ENCODE measurements around the gene VTI1A.

Gene VTI1A

DNA sequence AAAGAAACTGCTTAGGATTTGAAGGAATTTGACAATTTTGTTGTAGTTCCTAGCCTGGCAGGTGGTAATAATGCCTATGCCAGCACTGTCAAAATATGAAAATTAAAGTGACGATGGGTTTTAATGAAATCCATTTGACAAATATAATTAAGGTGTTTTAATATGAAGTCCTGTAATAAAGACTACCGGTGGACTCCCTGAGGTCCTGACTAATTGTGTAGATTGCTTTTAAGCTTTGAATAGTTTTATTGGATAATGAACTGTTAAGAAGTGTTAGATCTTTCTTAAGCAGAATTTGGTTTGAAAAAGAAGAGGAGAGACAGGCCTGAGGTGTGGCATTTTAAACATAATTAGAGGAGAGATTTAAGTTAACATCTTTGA lies 197.2 kb downstream of the VTI1A start:
- Mint-ChIP-seq H3K4me3 (no peak overlapping the region), H3K9me3 (no peaks in the 10 kb centered on the region), H3K36me3 (peaks cover 0 to 4% of the 10 kb centered on the region in 2 donors), H3K27me3 (no peaks in the 10 kb centered on the region), H3K27ac (no peak overlapping the region), H3K4me1 (peaks cover 0 to 1% of the 10 kb centered on the region in 2 donors)
- DNase-seq (no peak), ATAC-seq (replicated peaks) (no peak)

DNA sequence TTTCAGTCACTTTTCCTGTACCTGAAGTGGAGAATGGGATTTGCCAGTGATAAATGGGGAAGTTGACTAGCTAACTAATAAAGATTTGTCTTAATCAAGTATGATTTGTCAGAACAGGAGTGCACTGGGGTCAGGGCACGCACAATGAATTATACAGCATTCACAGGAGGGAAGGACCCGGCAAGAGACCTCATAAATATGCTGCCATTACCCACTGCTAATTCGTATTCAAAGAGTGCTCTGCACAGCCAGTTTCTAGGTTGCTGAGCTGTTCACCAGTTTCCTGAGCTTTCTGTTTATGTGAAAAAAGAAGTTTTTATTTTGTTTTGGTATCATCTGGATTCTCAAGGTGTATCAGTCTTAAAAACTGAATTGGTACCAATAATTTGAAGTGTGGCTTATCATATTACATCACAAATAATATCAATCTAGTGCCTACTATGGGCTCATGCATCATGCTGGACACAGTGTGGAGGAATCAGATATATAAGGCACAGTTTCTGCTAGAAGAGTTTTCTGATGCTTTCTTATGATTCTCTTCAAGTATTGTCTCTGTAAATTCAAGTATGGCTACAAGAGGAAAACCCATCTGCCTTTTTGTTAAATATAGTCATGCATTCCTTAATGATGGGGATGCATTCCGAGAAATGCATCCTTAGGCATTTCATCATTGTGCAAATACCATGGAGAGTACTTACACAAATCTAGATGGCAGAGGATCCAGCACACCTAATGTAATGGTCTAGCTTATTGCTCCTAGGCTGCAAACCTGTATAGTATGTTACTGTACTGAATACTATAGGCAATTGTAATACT lies 202.2 kb downstream of the VTI1A start:
- H3K27me3 Mint-ChIP-seq: no peaks in the 10 kb centered on the region
- H3K36me3 Mint-ChIP-seq: peaks cover 3 to 13% of the 10 kb centered on the region in 2 donors

DNA sequence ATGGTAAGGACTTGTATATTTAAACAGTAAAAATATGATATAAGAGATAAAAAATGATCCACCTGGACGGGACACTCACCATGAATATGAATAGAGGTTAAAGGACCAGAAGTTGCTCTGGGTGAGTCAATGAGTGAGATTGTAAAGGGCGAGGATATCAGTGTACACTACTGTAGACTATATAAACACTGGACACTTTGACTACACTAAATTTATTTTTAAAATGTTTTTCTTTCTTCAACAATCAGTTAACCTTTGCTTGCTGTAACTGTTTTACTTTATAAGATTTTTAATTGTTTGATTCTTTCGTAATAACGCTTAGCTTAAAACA lies 202.8 kb downstream of the VTI1A start:
- Mint-ChIP-seq H3K4me1 (peaks cover 0 to 1% of the 10 kb centered on the region in 2 donors), H3K9me3 (peaks cover 0 to 2% of the 10 kb centered on the region in 2 donors), H3K36me3 (peaks cover 5 to 16% of the 10 kb centered on the region in 2 donors), H3K27ac (no peak overlapping the region), H3K4me3 (no peak overlapping the region), H3K27me3 (no peaks in the 10 kb centered on the region)
- no peak for DNase-seq
- no peak for ATAC-seq (replicated peaks)

More for the DNA sequence above, 202.2 kb downstream of the VTI1A start:
- Mint-ChIP-seq H3K4me1 (peaks cover 0 to 1% of the 10 kb centered on the region in 2 donors), H3K4me3 (no peak overlapping the region), H3K27ac (no peak overlapping the region), H3K9me3 (peaks cover 0 to 2% of the 10 kb centered on the region in 2 donors)
- ATAC-seq (replicated peaks): no peak
- DNase-seq: no peak

DNA sequence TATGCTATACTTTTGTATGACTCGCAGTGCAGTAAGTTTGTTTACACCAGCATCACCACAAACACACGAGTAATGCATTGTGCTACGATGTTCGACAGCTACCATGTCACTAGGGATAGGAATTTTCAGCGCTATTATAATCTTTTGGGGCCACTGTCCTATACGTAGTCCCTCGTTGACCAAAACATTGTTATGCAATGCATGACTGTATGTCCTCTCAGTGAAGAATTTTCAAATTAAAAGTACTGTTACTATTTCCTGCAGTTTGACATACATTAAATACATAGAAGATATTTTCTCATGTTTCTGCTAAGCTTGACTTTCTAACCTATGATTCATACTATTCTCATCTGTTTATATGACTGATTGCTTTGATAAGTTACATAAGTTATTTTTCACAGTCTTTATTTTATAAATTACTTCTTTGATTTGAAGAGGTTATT lies 203.6 kb downstream of the VTI1A start:
- Mint-ChIP-seq H3K27me3 (no peaks in the 10 kb centered on the region), H3K36me3 (peaks cover 9 to 18% of the 10 kb centered on the region in 2 donors), H3K27ac (no peak overlapping the region), H3K4me3 (no peak overlapping the region), H3K4me1 (peaks cover 0 to 1% of the 10 kb centered on the region in 2 donors), H3K9me3 (peaks cover 0 to 2% of the 10 kb centered on the region in 2 donors)
- DNase-seq: no peak
- no peak for ATAC-seq (replicated peaks)

DNA sequence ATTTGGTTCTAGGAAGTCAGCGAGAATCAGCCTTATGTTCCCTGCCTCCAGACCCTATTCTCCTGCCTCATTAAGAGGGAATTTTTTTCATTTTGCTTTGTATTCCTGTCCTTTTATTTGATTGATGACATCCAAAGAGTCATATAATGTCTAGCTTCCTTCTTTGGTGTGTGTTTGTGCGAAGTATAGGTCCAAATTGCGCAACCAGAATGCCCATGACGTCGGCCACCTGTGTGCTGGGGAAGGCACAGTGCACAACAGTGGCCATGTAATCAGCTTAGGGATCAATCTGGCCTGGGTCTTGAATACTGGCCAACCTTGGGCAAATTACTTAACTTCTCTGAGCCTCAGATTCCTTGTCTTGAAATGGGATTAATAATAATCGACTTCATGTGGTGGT lies 206.2 kb downstream of the VTI1A start:
- H3K4me1 Mint-ChIP-seq: no peaks in the 10 kb centered on the region
- H3K27ac Mint-ChIP-seq: no peak overlapping the region
- H3K4me3 Mint-ChIP-seq: no peak overlapping the region
- DNase-seq (no peak), ATAC-seq (replicated peaks) (no peak)
- H3K9me3 Mint-ChIP-seq: peaks cover 0 to 2% of the 10 kb centered on the region in 2 donors
- peaks cover 11 to 32% of the 10 kb centered on the region in 2 donors for H3K36me3 Mint-ChIP-seq
- H3K27me3 Mint-ChIP-seq: no peaks in the 10 kb centered on the region

DNA sequence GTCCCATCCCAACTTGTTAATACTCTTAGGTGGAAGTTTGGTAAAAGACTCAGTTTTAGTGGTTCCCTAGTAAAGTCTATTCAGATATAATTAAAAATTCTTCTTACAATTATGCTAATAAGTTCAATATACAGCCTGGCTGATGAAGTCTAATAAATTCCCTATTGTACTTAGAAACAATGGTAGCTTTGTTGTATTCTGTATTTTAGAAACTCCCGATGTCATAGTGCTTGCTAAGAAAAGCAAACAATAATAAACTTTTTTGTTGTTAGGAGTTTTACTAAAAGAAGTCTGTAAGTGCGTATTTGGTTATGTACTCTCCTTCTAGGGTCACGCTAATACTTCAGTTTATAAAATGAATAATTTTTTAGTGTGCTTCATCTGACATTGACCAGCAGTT lies 206.8 kb downstream of the VTI1A start:
- peaks cover 0 to 2% of the 10 kb centered on the region in 2 donors for H3K9me3 Mint-ChIP-seq
- no peak overlapping the region for H3K27ac Mint-ChIP-seq

DNA sequence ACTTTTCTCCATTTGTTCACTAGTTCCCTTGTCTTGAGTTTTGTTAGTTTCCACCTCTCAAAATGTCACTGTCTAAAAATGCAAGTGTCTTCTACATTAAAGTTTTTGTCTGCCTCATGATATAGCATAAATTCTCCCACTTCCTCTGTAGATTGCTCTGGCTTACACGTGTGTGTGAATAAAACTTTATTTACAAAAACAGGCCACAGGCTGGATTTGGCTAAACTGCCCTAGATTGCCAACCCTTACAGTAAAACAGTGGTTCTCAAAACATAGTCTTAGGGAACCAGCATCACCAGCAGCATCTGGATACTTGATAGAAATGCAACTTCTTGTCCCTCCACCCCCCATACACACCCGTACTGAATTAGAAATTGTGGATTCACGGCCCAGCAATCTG lies 207.8 kb downstream of the VTI1A start:
- H3K4me3 Mint-ChIP-seq: no peak overlapping the region
- peaks cover 11 to 35% of the 10 kb centered on the region in 2 donors for H3K36me3 Mint-ChIP-seq
- ATAC-seq (replicated peaks) (no peak), DNase-seq (no peak)
- no peaks in the 10 kb centered on the region for H3K27me3 Mint-ChIP-seq
- H3K9me3 Mint-ChIP-seq: peaks cover 0 to 2% of the 10 kb centered on the region in 2 donors
- H3K27ac Mint-ChIP-seq: no peak overlapping the region
- no peaks in the 10 kb centered on the region for H3K4me1 Mint-ChIP-seq

More for the DNA sequence above, 206.8 kb downstream of the VTI1A start:
- peaks cover 11 to 35% of the 10 kb centered on the region in 2 donors for H3K36me3 Mint-ChIP-seq
- DNase-seq (no peak), ATAC-seq (replicated peaks) (no peak)
- H3K4me3 Mint-ChIP-seq: no peak overlapping the region
- H3K4me1 Mint-ChIP-seq: no peaks in the 10 kb centered on the region
- no peaks in the 10 kb centered on the region for H3K27me3 Mint-ChIP-seq

DNA sequence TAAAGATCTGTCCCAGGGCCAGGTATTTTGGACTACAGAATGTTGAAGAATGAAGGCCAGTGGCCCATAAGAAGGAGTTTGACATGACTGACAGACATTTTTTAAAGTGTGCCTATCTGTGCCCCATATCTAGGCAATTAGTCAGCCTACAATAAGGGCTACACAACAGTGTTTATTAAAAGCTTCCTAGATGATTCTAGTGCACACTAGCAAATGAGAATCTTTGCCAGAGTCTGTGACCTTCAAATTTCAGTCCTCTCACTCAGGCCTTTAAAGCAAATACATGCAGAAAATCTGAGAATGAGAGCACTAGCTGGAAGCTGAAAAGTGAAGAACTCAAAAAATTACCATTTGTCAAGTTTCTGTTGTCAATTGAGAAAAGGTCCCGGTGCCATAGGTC lies 208.7 kb downstream of the VTI1A start:
- Mint-ChIP-seq H3K9me3 (peaks cover 0 to 2% of the 10 kb centered on the region in 2 donors), H3K4me1 (no peaks in the 10 kb centered on the region), H3K27ac (no peak overlapping the region), H3K4me3 (no peak overlapping the region), H3K36me3 (peaks cover 13 to 38% of the 10 kb centered on the region in 2 donors), H3K27me3 (no peaks in the 10 kb centered on the region)
- DNase-seq (no peak), ATAC-seq (replicated peaks) (no peak)

DNA sequence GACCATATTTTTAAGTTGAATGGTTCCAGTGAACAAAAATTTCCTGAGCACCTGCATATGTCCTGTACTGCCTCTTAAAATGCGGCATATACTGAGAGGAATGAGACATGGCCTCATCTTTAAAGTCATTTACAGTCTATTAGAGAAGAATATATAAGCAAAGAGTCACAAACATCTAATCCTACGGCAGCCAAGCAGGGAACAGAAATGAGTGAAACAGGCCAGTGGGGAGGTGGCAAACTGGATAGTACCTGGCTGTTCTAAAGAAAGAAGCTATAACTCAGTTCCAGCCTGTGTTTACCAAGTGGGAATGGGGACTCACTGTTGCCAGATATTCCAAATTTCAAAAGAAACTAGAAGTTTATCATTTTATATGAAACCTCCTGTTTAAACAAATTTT lies 211.4 kb downstream of the VTI1A start:
- Mint-ChIP-seq H3K4me3 (no peak overlapping the region), H3K36me3 (peaks cover 16 to 42% of the 10 kb centered on the region in 2 donors), H3K27ac (no peak overlapping the region), H3K27me3 (no peaks in the 10 kb centered on the region), H3K9me3 (no peaks in the 10 kb centered on the region), H3K4me1 (peaks cover 0 to 6% of the 10 kb centered on the region in 2 donors)
- DNase-seq (no peak), ATAC-seq (replicated peaks) (no peak)

DNA sequence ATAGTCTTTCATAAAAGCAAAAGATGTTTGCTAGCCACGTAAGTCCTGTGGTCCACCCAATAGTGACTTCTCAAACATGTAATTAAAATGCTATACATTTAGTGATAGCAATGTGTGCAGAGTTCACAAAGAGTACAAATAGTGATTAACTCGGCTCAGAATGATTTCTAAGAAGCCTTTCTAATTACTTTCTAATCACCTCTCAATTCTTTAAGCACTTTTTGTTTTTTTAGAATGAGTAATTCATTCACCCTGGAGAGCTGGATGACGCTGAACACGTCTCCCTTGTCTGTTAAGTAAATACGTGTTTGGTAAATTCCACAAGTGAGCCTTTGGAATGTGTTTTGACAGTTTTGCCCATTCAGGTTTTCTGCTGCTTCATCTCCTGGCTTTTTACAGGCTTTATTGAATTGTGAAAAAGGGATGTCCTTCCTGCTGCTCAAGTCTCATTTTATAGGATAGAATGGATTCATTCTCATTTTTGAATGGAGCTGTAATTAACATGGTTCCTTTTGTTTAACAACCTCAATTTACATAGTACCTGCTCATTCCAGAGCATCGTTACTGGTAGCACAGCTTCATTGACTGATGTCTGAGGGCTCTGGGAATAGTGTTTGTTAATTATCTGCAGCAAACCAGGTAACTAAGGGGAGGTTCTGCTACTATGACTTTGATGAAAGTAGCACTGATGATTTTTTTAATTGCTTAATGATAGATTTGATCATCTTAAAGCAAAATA lies 212.1 kb downstream of the VTI1A start:
- no peak for DNase-seq
- peaks cover 16 to 45% of the 10 kb centered on the region in 2 donors for H3K36me3 Mint-ChIP-seq
- no peaks in the 10 kb centered on the region for H3K27me3 Mint-ChIP-seq
- no peak for ATAC-seq (replicated peaks)
- H3K27ac Mint-ChIP-seq: no peak overlapping the region
- H3K9me3 Mint-ChIP-seq: no peaks in the 10 kb centered on the region
- peaks cover 0 to 6% of the 10 kb centered on the region in 2 donors for H3K4me1 Mint-ChIP-seq
- H3K4me3 Mint-ChIP-seq: no peak overlapping the region

DNA sequence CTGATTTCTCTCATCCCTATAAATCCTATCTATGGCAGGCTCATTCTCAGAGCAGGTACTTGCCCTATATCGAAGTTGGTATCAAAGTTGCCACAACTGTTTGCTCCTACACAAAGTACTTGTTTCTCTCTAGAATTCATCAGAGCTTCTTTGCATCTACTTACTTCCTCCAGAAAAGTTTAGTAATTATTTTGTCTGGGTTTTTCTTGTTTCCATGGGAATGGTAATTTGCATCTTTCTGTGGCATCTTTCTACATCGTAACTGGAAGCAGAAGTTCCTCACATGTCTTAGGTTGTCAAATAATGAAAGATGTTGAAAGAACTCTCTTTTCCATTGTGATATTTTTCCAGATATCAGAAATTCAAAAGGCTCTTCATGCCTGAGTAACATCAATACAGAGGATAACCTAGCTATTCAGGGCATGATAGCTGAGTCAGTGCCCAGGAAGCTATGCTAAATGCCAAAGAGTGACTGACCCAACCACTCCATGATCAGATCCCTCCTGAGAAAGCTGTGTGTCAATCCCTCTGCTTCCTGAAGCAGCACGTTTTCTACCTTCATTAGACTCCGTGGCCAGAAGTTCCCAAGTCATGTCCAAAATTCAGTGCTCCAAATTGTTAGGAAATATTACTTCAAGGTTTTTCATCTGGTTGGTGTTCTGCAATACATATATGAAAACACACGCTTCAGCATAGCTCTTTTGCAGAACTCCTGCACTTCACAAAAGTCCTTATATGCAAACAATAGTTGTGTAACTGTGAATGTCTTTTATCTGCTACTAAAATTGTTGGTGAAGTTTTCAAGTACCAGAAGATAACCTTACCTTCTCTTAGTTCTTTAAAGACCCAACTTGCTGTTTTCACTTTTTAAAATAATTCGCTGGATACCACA lies 216.5 kb downstream of the VTI1A start:
- H3K9me3 Mint-ChIP-seq: no peaks in the 10 kb centered on the region
- H3K4me1 Mint-ChIP-seq: peaks cover 0 to 6% of the 10 kb centered on the region in 2 donors
- peaks cover 18 to 28% of the 10 kb centered on the region in 2 donors for H3K36me3 Mint-ChIP-seq
- no peaks in the 10 kb centered on the region for H3K27me3 Mint-ChIP-seq
- no peak overlapping the region for H3K4me3 Mint-ChIP-seq
- DNase-seq (no peak), ATAC-seq (replicated peaks) (peak in 1 of 2 donors; percentile 21)
- H3K27ac Mint-ChIP-seq: no peak overlapping the region

DNA sequence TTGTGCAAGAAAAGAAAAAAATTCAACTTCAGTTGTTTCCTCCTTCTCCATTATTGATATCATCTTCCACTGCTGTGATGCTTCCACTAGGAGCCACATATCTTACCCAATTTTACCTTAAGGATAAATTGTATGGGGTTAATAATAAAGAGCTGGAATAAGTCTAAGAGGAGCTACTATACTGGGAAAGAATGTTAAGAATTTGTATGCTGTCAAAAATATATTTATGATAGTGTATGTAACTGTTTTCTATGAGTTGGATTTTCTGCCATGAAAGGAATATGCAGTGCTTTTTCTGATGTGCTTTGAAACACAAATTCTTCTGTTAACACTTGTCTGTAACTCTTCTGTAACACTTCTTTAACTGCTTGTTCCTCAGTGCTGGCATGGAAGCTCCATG lies 219.1 kb downstream of the VTI1A start:
- Mint-ChIP-seq H3K27me3 (no peaks in the 10 kb centered on the region), H3K36me3 (peaks cover 30 to 44% of the 10 kb centered on the region in 2 donors), H3K4me1 (peaks cover 0 to 6% of the 10 kb centered on the region in 2 donors), H3K4me3 (no peak overlapping the region), H3K27ac (no peak overlapping the region), H3K9me3 (no peaks in the 10 kb centered on the region)
- DNase-seq (no peak), ATAC-seq (replicated peaks) (no peak)

DNA sequence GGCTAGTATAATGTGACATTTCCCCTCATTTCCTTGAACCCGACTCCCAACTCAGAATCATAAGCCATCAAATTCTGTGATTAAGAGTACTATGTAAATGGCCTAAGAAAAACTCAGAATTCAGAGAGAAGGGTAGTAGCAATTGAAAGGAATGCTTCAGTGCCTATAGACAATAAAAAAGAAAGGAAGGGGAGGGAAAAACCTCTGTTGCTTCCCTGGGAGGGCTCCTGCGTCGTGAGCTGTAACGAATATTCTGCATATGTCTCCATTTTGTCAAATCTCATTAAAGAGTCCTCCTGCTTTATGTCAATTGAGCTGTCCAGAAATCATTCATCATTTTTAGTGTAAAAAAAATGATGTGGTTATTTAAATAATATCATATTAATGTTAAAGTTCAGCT lies 223.0 kb downstream of the VTI1A start:
- Mint-ChIP-seq H3K9me3 (no peaks in the 10 kb centered on the region), H3K27ac (no peak overlapping the region), H3K27me3 (no peaks in the 10 kb centered on the region), H3K36me3 (peaks cover 32 to 50% of the 10 kb centered on the region in 2 donors), H3K4me1 (no peaks in the 10 kb centered on the region), H3K4me3 (no peak overlapping the region)
- ATAC-seq (replicated peaks): no peak
- no peak for DNase-seq

DNA sequence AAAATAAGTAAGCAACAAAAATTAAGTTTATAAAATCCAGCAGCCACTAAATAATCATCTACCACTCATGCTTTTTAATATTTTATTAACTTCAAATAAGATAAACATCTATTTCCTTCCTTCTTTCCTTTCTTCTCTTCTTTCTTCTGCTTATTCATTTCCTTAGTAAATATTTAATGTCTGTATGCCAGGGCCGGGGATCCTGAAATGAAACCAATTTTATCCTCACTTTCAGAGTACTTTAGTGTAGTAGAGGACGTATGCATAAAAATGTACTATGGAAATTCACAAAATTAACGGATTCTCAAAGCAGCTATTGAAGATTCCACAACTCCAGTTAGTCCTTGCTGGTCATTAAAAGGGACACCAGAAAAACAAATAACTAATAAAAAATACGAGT lies 224.7 kb downstream of the VTI1A start:
- Mint-ChIP-seq H3K4me1 (no peaks in the 10 kb centered on the region), H3K27ac (no peak overlapping the region), H3K4me3 (no peak overlapping the region), H3K9me3 (no peaks in the 10 kb centered on the region), H3K27me3 (no peaks in the 10 kb centered on the region), H3K36me3 (peaks cover 36 to 55% of the 10 kb centered on the region in 2 donors)
- DNase-seq: no peak
- ATAC-seq (replicated peaks): no peak

All from stimulated activated naive B cell treated with anti-CD40 and anti-IgM and Interleukin-4, amounts not matched to agents 10 μg/mL and 1 μg/mL and 100 μg/mL, for 72 hours (primary cell).